ENCODE results near the gene ESRRG. TPM values are rescaled to one million over a fixed set of nuclear protein-coding genes. Genes with fewer than 3 reads are reported as not detected.
A peak's percentile ranks its signal among the peaks of the same experiment; 100 is the strongest.

The ESRRG gene
- 10 to 100 TPM; 38.0 to 57.4 (median 50.7) TPM for polyA plus RNA-seq (ENCODE audit: insufficient read length in 4 of 4)

GRCh38 chr1:216723274-216723780 lies at the start of gene ESRRG:
TSS of gene ESRRG (minus strand) at chr1:216723429. CDS start at chr1:216723299, 130 bp downstream.
- peak; percentile 36 to 65 (median 51) for DNase-seq (ENCODE audit: low read depth in 4 of 4, low spot score in 3 of 4)

- DNase-seq (ENCODE audit: low read depth in 4 of 4, low spot score in 3 of 4): no peak
Observed at GRCh38 chr1:216771922-216772321, 48.7 kb upstream of the ESRRG start.

DNA sequence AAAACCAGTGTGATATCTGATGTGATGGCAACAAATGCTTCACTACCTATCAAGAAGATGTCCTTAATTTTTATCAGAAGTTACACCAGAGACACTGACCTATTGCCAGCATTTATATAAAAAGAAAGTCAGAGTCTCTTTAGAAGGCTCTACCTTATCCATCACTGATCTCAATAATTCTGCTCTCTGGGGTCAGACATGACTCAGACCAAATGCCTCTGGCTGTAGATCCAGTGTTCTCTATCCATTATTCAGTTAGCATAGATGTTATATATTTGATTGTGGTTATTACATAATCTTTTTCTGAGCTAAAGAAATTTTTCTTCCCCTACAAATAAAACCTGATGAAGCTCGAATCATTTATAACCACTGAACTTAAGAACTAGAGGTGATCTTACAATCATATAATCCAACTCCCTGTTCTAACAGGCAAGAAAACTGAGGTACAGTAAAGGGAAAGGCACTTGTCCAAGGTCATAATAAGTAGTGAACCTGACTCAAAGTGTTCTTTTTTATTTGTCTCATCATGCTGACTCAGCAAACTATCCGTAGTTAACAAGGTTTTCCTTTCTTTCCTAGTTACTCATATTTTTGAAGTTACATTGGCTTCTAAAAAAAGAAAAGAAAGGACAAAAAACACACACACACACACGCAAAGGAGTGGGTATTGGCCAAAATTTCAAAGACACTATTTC lies 43.6 kb upstream of the ESRRG start:
- DNase-seq (ENCODE audit: low read depth in 4 of 4, low spot score in 3 of 4): no peak

DNA sequence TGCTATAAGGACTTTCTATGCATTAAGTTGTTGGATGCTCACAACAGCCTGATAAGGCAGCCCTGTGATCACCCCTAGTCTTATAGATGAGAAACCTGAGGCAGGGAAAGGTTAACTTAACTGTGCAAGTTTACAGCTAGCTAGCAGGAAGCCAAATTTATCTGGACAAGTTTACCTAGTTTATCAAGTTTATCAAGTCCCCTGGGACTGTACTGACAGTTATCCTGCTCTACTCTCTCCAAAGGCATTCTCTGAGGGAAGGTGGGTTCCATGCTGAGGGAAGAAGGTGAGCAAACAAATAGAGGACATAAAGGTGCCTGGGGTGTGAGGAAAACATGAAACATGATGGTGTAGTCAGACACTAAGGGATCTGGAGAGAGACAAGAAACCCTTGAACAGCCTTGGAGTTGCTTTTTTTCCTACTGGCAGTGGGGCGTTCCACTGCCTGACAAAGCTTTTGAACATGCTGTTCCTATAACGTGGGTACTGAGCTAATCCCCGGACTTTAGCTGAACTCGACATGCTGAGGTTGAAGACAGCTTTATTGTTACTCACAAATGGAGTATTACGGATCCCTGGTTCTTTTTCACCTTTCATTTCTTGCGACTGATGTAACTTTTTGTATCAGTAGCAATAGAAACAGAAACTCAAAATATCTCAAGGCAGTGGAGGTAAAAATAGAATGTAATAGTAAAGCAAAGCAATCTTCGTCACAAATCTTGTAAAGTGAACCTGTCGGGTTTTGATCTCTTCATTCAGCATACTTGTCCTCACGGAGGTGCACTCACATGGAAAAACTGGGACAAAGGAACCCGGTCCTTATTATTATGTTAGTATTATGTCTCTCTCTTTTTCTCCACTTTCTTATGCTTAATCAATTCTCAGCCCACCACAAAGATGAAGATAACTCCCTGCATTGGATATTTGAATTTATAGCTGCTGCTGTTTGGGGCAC lies 42.4 kb upstream of the ESRRG start:
- DNase-seq (ENCODE audit: low read depth in 4 of 4, low spot score in 3 of 4): no peak

DNA sequence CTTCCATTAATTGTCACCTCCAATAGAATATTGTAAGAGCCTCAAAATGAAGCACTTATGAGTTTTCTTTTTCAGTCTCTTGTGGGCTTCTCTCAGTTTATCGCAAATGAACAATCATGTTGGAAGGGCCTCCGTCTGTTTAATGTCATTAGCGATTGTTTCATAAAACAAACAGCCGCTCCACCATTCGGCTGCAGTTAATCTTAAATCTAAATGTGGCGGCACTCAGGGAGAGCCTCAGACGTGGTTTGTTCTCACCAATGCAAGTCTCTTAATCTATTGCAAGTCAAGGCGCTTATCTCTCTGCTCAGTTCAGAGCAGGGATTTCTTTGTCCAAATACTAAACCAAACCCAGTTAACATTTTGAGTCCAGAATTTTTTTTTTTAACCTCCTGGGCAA lies 34.9 kb upstream of the ESRRG start:
- DNase-seq (ENCODE audit: low read depth in 4 of 4, low spot score in 3 of 4): no peak

DNA sequence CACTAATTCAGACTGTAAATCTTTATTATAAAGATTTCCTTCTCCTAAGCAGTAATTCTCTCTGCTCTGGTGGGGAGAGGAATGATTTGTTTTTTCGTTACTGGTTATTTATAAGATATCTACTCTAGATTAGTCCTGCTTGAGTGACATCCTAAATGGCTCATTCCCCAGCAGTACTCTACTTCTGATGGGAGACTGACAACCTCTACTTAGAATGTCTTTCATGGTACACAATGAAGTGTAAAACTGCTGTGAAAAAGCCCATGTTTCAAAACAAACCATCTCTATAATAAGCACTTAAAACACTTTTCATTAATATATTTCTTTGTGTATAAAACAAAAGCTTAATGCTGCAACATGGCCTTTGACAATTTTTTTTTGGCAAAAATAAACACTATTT lies 33.9 kb upstream of the ESRRG start:
- no peak for DNase-seq (ENCODE audit: low read depth in 4 of 4, low spot score in 3 of 4)

GRCh38 chr1:216750961-216751360 lies 27.7 kb upstream of the ESRRG start:
- no peak for DNase-seq (ENCODE audit: low read depth in 4 of 4, low spot score in 3 of 4)

GRCh38 chr1:216750031-216750627 lies 26.9 kb upstream of the ESRRG start:
- peak; percentile 30 to 42 (median 38) for DNase-seq (ENCODE audit: low read depth in 4 of 4, low spot score in 3 of 4)

DNA sequence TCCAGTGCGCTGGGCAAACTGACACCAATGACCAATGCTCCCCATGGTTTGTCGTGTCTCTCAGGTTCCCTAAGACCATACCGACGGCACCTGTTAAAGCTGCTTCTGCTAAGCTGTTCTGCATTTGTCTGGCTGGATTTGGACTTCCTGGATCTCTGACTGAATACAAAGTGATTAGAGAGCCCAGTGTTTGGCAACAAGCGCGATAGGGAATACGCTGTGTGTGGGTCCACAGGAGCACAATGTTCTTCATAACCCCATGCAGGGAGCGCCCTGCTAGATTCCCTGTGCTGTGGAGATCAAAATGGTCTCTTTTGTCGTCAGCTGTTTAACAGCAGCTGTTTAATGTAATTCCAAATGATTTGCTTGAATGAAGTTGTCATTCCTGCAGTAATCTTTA lies 26.0 kb upstream of the ESRRG start:
- DNase-seq (ENCODE audit: low read depth in 4 of 4, low spot score in 3 of 4): no peak

- DNase-seq (ENCODE audit: low read depth in 4 of 4, low spot score in 3 of 4): no peak
Observed at GRCh38 chr1:216742625-216743024, 19.4 kb upstream of the ESRRG start.

DNA sequence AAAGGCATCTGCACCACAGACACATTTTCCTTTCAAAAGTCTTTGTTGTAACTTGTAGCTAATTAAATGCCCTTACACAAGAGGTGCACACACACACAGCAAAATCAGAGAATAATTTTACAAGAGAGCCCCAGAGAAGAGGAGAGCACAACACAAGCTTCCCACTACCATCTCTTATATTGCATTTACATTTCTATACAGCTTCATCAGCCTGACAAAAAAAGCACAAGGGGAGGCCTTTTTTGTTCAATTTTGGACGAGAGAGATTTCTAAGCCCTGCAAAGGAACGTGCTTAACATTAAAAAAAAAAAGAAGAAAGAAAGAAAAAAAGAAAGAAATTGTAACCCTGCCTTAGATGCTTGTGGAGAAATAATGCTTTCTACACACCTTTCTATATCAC lies 17.1 kb upstream of the ESRRG start:
- no peak for DNase-seq (ENCODE audit: low read depth in 4 of 4, low spot score in 3 of 4)

- no peak for DNase-seq (ENCODE audit: low read depth in 4 of 4, low spot score in 3 of 4)
Observed at GRCh38 chr1:216739793-216740192, 16.6 kb upstream of the ESRRG start.

- DNase-seq (ENCODE audit: low read depth in 4 of 4, low spot score in 3 of 4): no peak
Observed at GRCh38 chr1:216732121-216732520, 8.9 kb upstream of the ESRRG start.

GRCh38 chr1:216731562-216731961 lies 8.3 kb upstream of the ESRRG start:
- DNase-seq (ENCODE audit: low read depth in 4 of 4, low spot score in 3 of 4): no peak

DNA sequence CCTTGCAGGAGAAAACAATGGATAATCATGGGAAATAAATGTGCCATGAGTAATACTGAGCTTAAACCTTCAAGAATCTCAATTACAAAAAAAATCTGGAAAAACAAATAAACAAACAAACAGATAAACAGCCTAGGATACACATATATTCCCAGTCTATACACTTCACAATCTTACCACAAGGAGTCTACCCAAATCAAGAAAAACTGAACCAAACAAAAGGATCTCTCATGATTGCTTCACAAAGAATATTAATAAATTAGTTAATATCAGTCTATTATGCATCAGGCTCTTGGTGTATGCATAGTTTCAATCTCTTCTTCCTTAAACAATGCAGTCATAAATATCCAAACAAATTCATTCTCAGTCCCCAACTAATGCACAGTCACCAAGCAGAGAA lies 3.2 kb upstream of the ESRRG start:
- no peak for DNase-seq (ENCODE audit: low read depth in 4 of 4, low spot score in 3 of 4)

DNA sequence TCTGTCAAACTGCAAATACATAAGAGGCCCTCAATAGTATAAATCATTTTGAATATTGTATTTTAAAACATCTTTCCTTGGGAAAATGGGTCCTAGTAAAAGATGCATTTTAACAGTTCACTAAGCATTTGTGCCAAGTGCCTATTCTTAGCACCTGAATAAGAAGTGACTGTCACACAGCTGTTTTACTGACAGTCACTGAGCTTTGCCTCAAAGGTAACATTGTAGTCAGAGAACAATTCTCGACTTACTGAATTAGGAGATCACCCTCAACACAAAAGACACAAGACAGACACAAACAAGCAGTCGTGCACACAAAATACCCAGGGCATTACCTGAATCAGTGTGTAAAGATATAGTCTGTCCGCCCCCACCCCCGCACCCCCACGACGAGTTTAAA lies 408 bp downstream of the ESRRG start:
- no peak for DNase-seq (ENCODE audit: low read depth in 4 of 4, low spot score in 3 of 4)

GRCh38 chr1:216721863-216722262 lies 1.4 kb downstream of the ESRRG start:
- no peak for DNase-seq (ENCODE audit: low read depth in 4 of 4, low spot score in 3 of 4)

GRCh38 chr1:216721062-216721461 lies 2.2 kb downstream of the ESRRG start:
- DNase-seq (ENCODE audit: low read depth in 4 of 4, low spot score in 3 of 4): no peak

GRCh38 chr1:216711712-216712111 lies 11.5 kb downstream of the ESRRG start:
- DNase-seq (ENCODE audit: low read depth in 4 of 4, low spot score in 3 of 4): no peak

- no peak for DNase-seq (ENCODE audit: low read depth in 4 of 4, low spot score in 3 of 4)
Observed at GRCh38 chr1:216710598-216711333, 12.5 kb downstream of the ESRRG start.
